GM12875 (cell line): ENCODE data around the gene FMNL3.

Experiments
- H3K4me3 ChIP-seq: one replicate; pipeline ENCODE4 v1.5.1; 2011; ENCODE audit warnings: low read depth, low read length, control low read depth
- TF ChIP-seq, protein P1 (sequence below): IDR thresholded peaks from 2 replicates; pipeline ENCODE4 v1.5.1; 2011; ENCODE audit warnings: low read depth, mild to moderate bottlenecking, control low read depth, inconsistent platforms, low read length, moderate library complexity, borderline replicate concordance; ENCODE audit not compliant: insufficient read depth

The FMNL3 gene

DNA sequence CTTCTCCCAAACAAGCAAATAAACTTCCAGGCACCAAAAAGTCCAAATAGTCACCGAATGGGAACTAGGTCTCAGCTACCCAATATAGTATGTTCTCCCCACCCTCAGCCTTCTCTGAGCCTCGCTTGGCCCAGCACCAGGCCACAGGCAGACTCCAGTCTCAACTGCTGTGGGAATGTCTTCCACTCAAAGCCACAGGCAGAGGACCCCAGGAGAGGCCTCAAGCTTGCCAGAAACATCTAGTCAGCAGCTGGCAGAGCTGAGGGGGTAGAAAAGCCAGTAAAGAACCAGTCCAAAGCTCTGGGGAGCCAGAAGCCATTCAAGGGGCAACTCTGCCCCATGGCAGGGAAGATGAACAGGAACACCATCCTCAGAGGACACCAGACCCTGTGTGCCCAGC, 41.8 kb downstream of the FMNL3 start:
- TF ChIP-seq, protein P1, sequence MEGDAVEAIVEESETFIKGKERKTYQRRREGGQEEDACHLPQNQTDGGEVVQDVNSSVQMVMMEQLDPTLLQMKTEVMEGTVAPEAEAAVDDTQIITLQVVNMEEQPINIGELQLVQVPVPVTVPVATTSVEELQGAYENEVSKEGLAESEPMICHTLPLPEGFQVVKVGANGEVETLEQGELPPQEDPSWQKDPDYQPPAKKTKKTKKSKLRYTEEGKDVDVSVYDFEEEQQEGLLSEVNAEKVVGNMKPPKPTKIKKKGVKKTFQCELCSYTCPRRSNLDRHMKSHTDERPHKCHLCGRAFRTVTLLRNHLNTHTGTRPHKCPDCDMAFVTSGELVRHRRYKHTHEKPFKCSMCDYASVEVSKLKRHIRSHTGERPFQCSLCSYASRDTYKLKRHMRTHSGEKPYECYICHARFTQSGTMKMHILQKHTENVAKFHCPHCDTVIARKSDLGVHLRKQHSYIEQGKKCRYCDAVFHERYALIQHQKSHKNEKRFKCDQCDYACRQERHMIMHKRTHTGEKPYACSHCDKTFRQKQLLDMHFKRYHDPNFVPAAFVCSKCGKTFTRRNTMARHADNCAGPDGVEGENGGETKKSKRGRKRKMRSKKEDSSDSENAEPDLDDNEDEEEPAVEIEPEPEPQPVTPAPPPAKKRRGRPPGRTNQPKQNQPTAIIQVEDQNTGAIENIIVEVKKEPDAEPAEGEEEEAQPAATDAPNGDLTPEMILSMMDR, result no peak
- no peak overlapping the region for H3K4me3 ChIP-seq

DNA sequence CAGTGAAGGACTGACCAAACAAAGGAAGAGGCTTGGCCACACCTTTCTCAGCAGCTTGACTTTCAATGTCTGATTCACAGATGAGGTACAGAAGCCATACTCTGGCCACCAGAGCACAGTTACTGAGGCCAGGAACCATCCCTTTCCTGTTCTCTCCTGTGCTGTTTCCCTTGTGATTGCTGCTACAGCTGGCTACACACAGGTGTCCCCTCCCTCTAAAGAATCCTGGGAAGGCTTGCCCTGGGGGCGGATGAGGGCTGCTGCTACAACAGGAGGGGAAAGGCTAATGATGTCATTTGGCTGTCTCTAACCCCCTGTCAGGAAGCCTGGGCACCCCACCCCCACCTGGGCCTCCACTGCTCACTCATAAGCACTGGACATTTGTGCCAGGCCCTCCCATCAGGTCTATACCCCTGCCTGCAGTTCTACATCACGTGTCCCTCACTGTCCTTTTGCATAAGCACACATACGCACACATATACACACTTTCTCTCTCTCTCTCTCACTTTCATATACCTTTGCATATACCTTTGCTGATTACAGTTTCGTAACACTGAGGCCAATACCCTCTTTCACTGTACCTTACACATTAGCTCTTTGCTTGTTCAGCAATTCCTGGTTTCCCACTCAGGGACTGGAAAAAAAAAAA, 42.5 kb downstream of the FMNL3 start:
- TF ChIP-seq, protein P1, result no peak
- no peak overlapping the region for H3K4me3 ChIP-seq

DNA sequence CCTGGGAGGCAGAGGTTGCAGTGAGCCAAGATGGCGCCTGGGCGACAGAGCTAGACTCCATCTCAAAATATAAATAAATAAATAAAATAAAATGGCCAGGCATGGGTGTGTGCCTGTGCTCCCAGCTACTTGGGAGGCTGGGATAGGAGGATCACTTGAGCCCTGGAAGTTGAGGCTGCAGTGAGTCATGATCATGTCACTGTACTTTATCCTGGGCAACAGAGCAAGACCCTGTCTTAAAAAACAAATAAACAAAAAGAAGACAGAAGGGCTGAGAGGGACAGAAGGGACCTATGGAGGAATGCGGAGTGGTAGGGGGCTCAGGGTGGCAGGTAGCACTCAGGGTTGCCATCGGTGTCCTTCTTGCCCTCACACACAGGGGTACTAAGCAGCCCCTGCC, 43.0 kb downstream of the FMNL3 start:
- H3K4me3 ChIP-seq, result no peak overlapping the region
- TF ChIP-seq, protein P1, result no peak

DNA sequence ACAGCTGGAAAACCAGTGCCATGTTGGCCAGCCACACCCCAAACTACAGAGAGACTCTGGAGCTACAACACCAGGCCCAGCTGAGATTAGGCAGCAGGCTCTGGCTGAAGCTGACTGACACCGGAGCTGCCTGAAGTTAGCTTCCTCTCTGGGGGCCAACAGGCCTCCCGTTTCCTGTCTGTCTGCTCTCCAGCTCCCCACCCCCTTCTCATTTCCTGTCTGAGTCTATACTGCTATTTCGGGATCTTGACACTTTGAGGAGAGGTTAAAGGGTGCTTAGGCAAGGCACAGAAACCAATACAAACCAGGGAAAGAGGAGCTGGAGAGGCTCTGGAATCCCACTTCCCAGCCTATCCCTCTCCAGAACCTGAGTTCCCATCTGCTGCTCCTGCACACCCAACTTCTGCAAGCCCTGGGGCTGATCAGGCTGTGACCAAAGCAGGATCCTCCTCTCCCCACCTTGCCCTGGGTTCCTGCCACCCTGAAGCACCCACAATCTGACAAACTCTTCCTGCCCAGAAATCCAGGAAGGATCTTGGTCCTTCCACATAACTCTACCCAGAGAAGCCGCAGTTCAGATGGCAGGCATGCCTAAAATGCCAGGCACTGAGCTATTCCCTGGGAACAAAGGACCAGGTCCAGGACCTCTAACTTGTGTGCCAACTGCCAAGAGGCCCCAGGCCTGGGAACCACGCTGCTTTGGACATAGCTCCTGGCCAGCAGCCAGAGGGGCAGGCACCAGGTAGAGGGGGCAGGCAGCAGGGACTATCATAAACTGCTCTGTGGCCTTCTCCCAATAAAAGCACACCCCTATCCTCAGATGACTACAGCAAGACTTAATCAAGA, 44.0 kb downstream of the FMNL3 start:
- peak overlapping the region; percentile 36 for H3K4me3 ChIP-seq
- TF ChIP-seq, protein P1, result no peak

DNA sequence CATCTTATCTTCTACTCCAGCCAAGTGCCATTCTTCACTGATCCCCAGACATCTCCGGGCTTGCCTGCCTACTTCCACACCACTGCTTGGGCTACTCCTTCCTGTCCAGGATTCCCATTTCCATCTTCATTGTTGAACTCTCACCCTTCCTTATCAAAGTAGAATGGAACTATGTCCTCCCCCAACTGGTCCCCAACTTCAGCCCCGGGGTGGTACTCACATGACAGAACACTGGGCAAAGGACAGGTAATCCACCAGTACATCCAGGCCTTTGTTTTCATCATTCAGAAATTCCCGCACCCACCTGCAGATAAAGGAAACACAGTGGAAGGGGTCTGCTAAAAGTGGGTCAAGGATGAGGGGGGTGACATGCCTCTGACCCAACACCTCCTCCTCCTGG, 45.5 kb downstream of the FMNL3 start:
- H3K4me3 ChIP-seq, result no peak overlapping the region
- TF ChIP-seq, protein P1, result no peak

DNA sequence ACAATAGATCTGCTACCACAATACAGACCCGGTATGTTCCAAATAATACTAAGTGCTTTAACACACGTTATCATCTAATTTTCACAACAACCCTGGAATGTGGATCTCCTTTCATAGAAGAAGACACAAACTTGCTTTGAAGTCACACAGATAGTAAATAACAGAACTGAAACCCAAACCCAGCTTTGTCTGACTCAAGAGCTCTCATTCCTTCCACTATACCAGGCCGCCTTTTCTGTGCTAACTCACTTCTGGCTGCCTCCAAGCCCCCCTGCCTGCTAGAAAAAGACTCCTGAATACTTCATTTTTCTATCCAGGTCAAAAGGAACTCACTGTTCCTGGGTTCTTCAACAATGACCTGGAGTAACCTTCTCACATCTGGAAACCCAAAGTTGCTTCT, 46.0 kb downstream of the FMNL3 start:
- TF ChIP-seq, protein P1, result no peak
- H3K4me3 ChIP-seq, result no peak overlapping the region

DNA sequence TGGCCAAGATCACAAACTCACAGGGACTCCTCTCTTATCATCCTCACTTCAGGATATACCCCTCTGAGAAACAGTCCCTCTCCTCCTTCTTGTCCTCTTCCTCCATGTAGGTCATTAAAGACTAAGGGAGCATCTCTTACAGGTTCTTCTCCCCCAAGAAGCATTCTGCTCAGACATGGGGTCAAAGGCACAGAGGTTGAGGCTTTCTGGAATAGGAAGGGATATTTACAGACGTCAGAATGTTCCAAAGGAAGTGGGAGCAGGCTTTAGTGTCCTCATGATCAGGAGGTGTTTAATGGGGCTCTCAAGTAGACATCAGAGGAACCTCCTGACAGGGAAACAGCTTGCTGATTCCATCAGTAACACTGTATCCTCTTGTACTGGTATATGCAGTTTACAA, 47.5 kb downstream of the FMNL3 start:
- TF ChIP-seq, protein P1, result no peak
- no peak overlapping the region for H3K4me3 ChIP-seq
